ENCODE data around the gene LYZL4.

DNA sequence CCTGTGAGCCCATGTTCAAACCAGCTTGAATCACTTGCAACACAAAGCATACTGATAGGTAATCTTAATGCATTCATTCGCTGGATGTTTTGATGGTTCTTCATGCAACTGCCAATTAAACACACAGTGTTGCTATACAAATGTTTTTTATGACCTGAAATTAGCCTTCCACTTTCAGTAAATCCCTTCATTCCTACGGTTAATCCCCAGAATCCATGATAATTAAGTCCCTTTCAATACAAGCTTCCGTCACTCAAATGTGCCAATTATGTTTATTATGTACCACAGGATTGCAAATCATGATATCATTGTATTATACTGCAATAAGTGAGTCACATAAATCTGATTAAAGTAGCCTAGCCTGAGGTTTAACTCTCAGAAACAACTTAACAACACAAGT is 14.5 kb upstream of the LYZL4 start:
- TF ChIP-seq, protein P1, sequence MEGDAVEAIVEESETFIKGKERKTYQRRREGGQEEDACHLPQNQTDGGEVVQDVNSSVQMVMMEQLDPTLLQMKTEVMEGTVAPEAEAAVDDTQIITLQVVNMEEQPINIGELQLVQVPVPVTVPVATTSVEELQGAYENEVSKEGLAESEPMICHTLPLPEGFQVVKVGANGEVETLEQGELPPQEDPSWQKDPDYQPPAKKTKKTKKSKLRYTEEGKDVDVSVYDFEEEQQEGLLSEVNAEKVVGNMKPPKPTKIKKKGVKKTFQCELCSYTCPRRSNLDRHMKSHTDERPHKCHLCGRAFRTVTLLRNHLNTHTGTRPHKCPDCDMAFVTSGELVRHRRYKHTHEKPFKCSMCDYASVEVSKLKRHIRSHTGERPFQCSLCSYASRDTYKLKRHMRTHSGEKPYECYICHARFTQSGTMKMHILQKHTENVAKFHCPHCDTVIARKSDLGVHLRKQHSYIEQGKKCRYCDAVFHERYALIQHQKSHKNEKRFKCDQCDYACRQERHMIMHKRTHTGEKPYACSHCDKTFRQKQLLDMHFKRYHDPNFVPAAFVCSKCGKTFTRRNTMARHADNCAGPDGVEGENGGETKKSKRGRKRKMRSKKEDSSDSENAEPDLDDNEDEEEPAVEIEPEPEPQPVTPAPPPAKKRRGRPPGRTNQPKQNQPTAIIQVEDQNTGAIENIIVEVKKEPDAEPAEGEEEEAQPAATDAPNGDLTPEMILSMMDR (IDR thresholded peaks at IDR 0.05) = no peak
- TF ChIP-seq POLR2A (IDR thresholded peaks at IDR 0.05) = no peak
- TF ChIP-seq POLR2AphosphoS5 (IDR thresholded peaks at IDR 0.05) = no peak
